Keratinocyte (primary cell): ENCODE results near the gene HMCN1. TPM values are rescaled to one million over a fixed set of nuclear protein-coding genes. Genes with fewer than 3 reads are reported as not detected.

Experiments
- DNase-seq: peaks from one replicate; pipeline ENCODE4 v3.0.0-alpha.2; 2011; ENCODE audit warnings: low read depth, missing footprints, low spot score
- FAIRE-seq: peaks from 2 replicates; lab custom pipeline; 2011; peaks lifted over from hg19 to GRCh38; lab: Jason Lieb, UNC
- H2AFZ ChIP-seq: 2 replicates; pipeline ENCODE4 v1.6.0; 2012; ENCODE audit warnings: low read length, control low read depth, inconsistent platforms; ENCODE audit not compliant: control insufficient read depth
- H3K27ac ChIP-seq: 2 replicates; pipeline ENCODE4 v1.5.1; 2011; ENCODE audit warnings: low read length; ENCODE audit not compliant: control insufficient read depth, insufficient read depth
- H3K27me3 ChIP-seq: 3 replicates; pipeline ENCODE4 v1.6.0; 2011; ENCODE audit warnings: low read length; ENCODE audit not compliant: control insufficient read depth, insufficient read depth; ENCODE audit errors: extremely low read depth
- H3K36me3 ChIP-seq, 2 experiments: 2 replicates in 1 of 2; 3 replicates in 1 of 2; pipeline ENCODE4 v1.5.1; 2011; ENCODE audit warnings: low read length in 2 of 2, mild to moderate bottlenecking in 1 of 2; ENCODE audit not compliant: control insufficient read depth in 2 of 2, insufficient read depth in 2 of 2; ENCODE audit errors: extremely low read depth in 1 of 2
- H3K4me1 ChIP-seq: 3 replicates; pipeline ENCODE4 v1.5.1; 2011; ENCODE audit warnings: low read length; ENCODE audit not compliant: control insufficient read depth, insufficient read depth; ENCODE audit errors: extremely low read depth
- H3K4me2 ChIP-seq: 3 replicates; pipeline ENCODE4 v1.6.0; 2011; ENCODE audit warnings: low read depth, low read length; ENCODE audit not compliant: control insufficient read depth, insufficient read depth; ENCODE audit errors: extremely low read depth
- H3K4me3 ChIP-seq, 3 experiments: fragments of 200-600 bp in 1 of 3; sonication (generic) in 1 of 3; 2 replicates in 2 of 3; 3 replicates in 1 of 3; pipeline ENCODE4 v1.5.1; 2011 to 2016; ENCODE audit warnings: low read length in 3 of 3, mild to moderate bottlenecking in 3 of 3, control low read depth in 2 of 3, inconsistent platforms in 1 of 3, low read depth in 1 of 3, mixed read lengths in 1 of 3, mixed run types in 1 of 3, moderate library complexity in 1 of 3; ENCODE audit not compliant: control insufficient read depth in 2 of 3, insufficient read depth in 2 of 3; ENCODE audit errors: extremely low read depth in 1 of 3
- H3K79me2 ChIP-seq: 2 replicates; pipeline ENCODE4 v1.6.0; 2012; ENCODE audit warnings: low read length; ENCODE audit not compliant: control insufficient read depth, insufficient read depth
- H3K9ac ChIP-seq: 3 replicates; pipeline ENCODE4 v1.6.0; 2011; ENCODE audit warnings: low read length; ENCODE audit not compliant: control insufficient read depth, insufficient read depth; ENCODE audit errors: extremely low read depth
- H3K9me1 ChIP-seq: 3 replicates; pipeline ENCODE4 v1.6.0; 2011; ENCODE audit warnings: low read length; ENCODE audit not compliant: control insufficient read depth, insufficient read depth; ENCODE audit errors: extremely low read depth
- H3K9me3 ChIP-seq: 2 replicates; pipeline ENCODE4 v1.5.1; 2012; ENCODE audit warnings: low read depth, low read length; ENCODE audit not compliant: control insufficient read depth
- H4K20me1 ChIP-seq: 3 replicates; pipeline ENCODE4 v1.6.0; 2011; ENCODE audit warnings: low read length; ENCODE audit not compliant: control insufficient read depth, insufficient read depth; ENCODE audit errors: extremely low read depth
- EZH2 ChIP-seq: IDR thresholded peaks from one replicate; pipeline ENCODE4 v1.6.1; 2012; ENCODE audit warnings: inconsistent platforms, mild to moderate bottlenecking, low read length, moderate library complexity
- dilution Hi-C: fragments of 300-500 bp; cut with MboI; formaldehyde crosslinking; loops from one replicate; pipeline ENCODE4 v1.7.0; 2020; ENCODE audit warnings: low sequenced_read_pairs; ENCODE audit not compliant: extremely low pct_ligation_motif_present
- polyA plus RNA-seq, 5 experiments: library from polyadenylated mRNA; depleted of rRNA in 3 of 5; stranded (reverse) in 3 of 5; stranded (forward) in 1 of 5; unstranded in 1 of 5; fragments of >200 nt; gene quantifications; 1 replicate in 1 of 5; 2 replicates in 3 of 5; 3 replicates in 1 of 5; pipeline versions ENCODE4 v1.2.1 to v1.2.3, GENCODE V29; 2011 to 2012; ENCODE audit warnings: missing spikeins in 2 of 5, low read depth in 1 of 5, low replicate concordance in 1 of 5
- TF ChIP-seq, protein P1 (sequence below), 3 experiments: IDR thresholded peaks in 1 of 3; conservative IDR thresholded peaks in 1 of 3; optimal IDR thresholded peaks in 1 of 3; 2 replicates in 2 of 3; 3 replicates in 1 of 3; pipeline versions ENCODE3 to v1.5.1; 2011; ENCODE audit warnings: low read length in 3 of 3, mild to moderate bottlenecking in 3 of 3, moderate library complexity in 2 of 3, control low read depth in 1 of 3, inconsistent platforms in 1 of 3; ENCODE audit not compliant: insufficient read depth in 2 of 3; ENCODE audit errors: extremely low read depth in 1 of 3

The HMCN1 gene
- polyA plus RNA-seq, 1 donor (not counting 4 experiments of a cell fraction or from before 2014, with no cell fraction given), result 1.8 TPM

DNA sequence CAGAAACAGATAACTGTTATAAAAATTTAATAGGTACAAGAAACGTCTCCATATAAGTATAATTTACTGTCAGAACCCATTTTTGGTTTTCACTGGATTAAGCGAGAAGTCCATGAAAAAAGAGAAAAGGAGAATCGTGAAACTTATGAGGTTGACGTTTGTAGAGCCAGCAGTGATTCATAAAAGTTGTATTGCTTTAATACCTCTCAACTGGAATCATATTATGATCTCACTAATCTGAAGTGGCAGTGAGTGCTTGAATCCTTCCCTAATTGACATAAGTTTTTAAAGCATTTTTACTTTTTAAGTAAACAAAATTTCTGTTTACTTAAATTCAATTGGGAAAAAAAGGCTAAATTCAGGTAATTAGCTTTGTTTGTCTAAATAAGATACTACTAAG, 325.6 kb downstream of the HMCN1 start:
- Histone ChIP-seq H3K9ac (peak overlapping the region; percentile 31), H3K79me2 (no peaks in the 10 kb centered on the region), H3K9me3 (no peaks in the 10 kb centered on the region), H3K4me3 (no peak overlapping the region), H3K36me3 (no peaks in the 10 kb centered on the region), H3K27me3 (no peaks in the 10 kb centered on the region), H4K20me1 (no peaks in the 10 kb centered on the region), H2AFZ (peak overlapping the region; percentile 40), H3K9me1 (no peaks in the 10 kb centered on the region), H3K4me1 (peaks cover 17% of the 10 kb centered on the region), H3K4me2 (peak overlapping the region; percentile 12), H3K27ac (peak overlapping the region; percentile 49)
- TF ChIP-seq EZH2, result no peak
- TF ChIP-seq, protein P1, sequence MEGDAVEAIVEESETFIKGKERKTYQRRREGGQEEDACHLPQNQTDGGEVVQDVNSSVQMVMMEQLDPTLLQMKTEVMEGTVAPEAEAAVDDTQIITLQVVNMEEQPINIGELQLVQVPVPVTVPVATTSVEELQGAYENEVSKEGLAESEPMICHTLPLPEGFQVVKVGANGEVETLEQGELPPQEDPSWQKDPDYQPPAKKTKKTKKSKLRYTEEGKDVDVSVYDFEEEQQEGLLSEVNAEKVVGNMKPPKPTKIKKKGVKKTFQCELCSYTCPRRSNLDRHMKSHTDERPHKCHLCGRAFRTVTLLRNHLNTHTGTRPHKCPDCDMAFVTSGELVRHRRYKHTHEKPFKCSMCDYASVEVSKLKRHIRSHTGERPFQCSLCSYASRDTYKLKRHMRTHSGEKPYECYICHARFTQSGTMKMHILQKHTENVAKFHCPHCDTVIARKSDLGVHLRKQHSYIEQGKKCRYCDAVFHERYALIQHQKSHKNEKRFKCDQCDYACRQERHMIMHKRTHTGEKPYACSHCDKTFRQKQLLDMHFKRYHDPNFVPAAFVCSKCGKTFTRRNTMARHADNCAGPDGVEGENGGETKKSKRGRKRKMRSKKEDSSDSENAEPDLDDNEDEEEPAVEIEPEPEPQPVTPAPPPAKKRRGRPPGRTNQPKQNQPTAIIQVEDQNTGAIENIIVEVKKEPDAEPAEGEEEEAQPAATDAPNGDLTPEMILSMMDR (optimal IDR thresholded peaks at IDR 0.05 in 1 of 3, IDR thresholded peaks at IDR 0.05 in 1 of 3, conservative IDR thresholded peaks at IDR 0.05 in 1 of 3; ENCODE audit: extremely low read depth in 1 of 3, insufficient read depth in 2 of 3, low read length in 3 of 3), result no peak
- dilution Hi-C loops, result no loop called here
- DNase-seq, result no peak
- FAIRE-seq, result peak; percentile 34

DNA sequence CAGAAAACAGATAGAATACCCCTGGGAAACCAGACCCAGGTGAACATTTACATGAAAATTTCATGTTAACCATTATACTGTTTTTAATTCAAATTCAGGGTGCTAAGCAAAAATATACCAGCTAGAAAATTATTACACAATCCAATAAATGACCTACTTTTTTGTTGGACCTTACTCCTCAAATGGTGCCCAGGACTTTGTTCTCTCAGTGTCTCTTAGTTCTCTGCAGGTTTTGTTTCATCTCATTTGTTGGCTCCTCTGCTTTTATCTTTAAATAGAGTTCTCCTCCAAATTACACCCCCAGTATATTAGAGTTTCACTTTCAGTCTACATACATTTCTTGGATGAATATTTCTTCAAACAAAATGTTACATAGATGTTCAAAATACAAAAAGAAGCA, 326.0 kb downstream of the HMCN1 start:
- no peak overlapping the region for H2AFZ ChIP-seq
- H3K79me2 ChIP-seq, result no peaks in the 10 kb centered on the region
- TF ChIP-seq, protein P1 (optimal IDR thresholded peaks at IDR 0.05 in 1 of 3, IDR thresholded peaks at IDR 0.05 in 1 of 3, conservative IDR thresholded peaks at IDR 0.05 in 1 of 3; ENCODE audit: extremely low read depth in 1 of 3, insufficient read depth in 2 of 3, low read length in 3 of 3), result no peak
- no peak for TF ChIP-seq EZH2
- H3K4me3 ChIP-seq, result no peak overlapping the region
- H3K27me3 ChIP-seq, result no peaks in the 10 kb centered on the region
- no peaks in the 10 kb centered on the region for H3K9me3 ChIP-seq
- no peaks in the 10 kb centered on the region for H4K20me1 ChIP-seq
- no peaks in the 10 kb centered on the region for H3K36me3 ChIP-seq
- DNase-seq (no peak), FAIRE-seq (no peak)
- H3K4me2 ChIP-seq, result no peak overlapping the region
- H3K9me1 ChIP-seq, result no peaks in the 10 kb centered on the region
- dilution Hi-C loops, result no loop called here
- H3K27ac ChIP-seq, result peak overlapping the region; percentile 49
- peaks cover 17% of the 10 kb centered on the region for H3K4me1 ChIP-seq
- no peak overlapping the region for H3K9ac ChIP-seq
